HG03521 (cell line): ENCODE results near the gene LMAN1.

Experiments
- ATAC-seq: cut with Tn5 transposase; IDR thresholded peaks from one replicate; pipeline ENCODE4 v1.9.1; 2021; ENCODE audit warnings: mild to moderate bottlenecking, moderate library complexity; ENCODE audit not compliant: unreplicated experiment

The LMAN1 gene

DNA sequence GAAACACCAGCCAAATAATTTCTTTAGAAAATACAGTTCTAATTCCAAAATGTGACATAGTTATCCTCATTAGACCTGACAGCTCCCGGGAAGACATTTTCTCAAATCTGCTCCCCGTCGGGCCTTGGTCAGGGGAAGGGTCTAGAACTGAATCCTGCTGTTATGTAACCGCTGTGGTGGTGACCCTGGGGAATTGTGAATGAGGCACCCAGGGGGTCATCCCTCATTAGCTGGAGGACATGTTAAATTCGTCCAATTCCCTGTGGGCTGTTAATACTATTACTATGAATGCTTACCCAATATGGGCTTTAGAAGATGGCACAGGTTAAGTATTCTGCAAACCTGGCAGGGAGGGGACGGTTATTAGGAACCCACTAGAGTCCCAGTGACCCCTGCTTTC lies 52.4 kb downstream of the LMAN1 start:
- no peak for ATAC-seq

DNA sequence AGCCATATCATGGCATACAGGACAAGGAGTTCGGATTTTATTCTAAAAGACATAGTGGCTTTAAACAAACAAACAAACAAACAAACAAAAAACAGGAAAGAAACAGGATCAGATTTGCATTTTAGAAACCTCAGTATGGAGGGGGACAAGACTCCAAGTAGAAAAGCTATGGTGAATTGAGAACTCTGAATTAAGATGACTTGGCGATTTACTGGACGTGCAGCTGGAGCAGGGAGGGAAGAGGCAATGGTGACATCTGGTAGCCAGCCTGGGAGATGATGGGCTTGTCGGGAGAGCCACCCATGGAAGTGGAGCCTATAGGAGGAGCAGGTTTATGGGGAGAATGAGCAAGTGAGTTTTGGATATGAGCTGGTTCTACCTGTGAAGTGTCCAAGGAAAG lies 53.8 kb downstream of the LMAN1 start:
- ATAC-seq, result no peak

DNA sequence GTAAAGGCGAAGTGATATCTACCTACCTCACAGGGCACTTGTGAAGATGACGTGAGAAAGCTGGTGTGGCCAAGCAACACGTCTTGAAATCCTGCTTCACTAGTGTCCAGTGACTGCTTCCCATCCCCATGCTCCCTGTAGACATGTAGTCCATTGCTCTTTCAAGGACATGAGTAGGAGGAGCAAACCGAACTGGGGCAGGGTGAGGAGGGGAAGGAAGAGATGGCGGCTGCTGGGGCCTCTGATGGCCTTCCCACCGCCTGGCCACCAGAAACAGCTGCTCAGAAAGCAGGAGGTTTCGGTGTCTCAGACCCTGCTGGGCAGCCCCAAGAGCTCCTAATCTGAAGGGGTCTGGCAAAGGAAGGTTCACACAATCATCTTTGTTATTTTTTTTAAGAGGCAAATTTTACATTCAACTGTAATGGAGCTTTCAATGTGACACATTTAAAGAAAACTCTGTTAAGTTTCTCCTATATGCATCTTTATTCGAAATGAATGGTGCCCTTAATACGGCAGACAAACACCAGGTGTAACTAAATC lies 55.3 kb downstream of the LMAN1 start:
- ATAC-seq, result no peak

GRCh38 chr18:59303006-59303405 lies 56.1 kb downstream of the LMAN1 start:
- no peak for ATAC-seq

DNA sequence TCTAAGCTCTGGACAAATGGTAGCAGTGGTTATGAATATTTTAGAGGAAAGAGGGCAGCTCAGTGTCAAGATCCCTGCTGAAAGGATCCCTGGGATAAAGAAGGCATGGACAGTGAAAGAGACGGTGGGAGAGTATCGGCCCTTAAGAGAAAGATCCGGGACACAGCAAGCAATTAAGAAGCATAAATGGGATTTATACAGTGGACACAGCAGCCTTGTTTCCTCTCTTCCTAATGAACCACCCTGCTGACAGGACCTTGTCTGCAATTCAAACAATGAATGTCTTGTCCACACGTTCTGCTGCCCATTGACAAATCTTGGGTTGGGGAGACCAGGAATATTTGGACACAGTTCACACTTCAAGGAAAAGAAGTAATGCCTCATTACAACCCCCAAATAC lies 57.1 kb downstream of the LMAN1 start:
- no peak for ATAC-seq

GRCh38 chr18:59300676-59301285 lies 58.3 kb downstream of the LMAN1 start:
- no peak for ATAC-seq

GRCh38 chr18:59298871-59299270 lies 60.2 kb downstream of the LMAN1 start:
- no peak for ATAC-seq

DNA sequence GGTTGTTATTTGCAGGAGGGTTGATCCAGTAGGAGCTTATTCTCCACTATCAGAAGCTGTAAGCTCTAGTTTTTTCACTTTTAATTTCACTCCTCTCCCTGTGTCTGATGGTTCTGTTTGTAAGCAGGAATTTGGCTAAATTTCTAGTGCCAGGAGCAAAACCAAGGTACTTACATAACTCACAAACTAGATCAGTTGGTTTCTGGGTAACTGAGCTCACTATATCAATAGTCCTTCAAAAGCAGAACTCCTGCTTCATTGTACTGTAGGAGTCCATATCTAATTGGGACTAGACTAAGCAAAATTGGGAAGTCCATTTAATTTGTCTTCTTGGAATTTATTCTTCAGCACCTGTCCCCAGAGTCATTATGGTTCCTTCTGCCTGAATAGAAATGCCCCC lies 65.7 kb downstream of the LMAN1 start:
- ATAC-seq, result no peak

DNA sequence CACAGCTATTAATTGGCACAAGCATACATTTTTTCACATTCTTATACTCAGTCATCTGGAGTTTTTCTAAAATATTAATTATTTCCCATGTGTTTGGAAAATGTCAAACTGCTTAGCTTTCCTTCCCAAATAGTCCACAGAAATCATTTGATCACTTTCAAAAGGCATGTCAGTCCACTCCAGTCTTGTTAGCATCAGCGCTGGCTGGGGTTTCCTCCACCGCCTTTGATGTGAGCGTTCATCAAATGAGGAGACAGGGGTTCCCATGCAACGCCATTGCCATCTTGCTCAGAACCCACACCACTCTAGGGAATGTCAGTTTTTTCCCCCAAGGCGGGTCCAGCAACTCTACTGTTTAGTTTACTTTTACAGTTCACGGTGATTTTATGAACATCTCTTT lies 72.7 kb downstream of the LMAN1 start:
- no peak for ATAC-seq

- ATAC-seq, result no peak
Observed at GRCh38 chr18:59282341-59282740, 76.7 kb downstream of the LMAN1 start.

GRCh38 chr18:59279722-59280121 lies 79.3 kb downstream of the LMAN1 start:
- no peak for ATAC-seq

GRCh38 chr18:59279193-59279592 lies 79.9 kb downstream of the LMAN1 start:
- no peak for ATAC-seq

DNA sequence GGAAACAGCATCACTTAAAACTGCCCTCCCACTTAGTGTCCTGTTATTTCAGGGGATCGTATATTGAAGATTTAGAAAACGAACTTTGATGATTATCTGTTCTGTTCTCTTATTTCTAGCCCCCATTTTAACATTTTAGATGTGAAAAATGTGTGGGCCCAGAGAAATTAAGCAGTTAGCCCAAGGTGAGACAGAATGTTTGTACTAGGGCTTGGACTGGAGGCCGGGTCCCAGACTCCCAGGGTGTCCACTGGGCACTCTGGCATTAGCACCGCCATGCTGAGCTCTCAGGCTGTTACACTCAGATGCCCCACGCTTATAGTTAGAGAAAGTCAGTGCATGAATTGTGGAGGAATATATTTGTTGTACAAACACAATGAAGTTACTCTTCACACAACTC lies 80.3 kb downstream of the LMAN1 start:
- no peak for ATAC-seq
